DMS 273 (cell line): Measurements from ENCODE around the gene ETF1.

Experiments
- DNase-seq: peaks from one replicate; lab custom pipeline; 2025; ENCODE audit not compliant: unreplicated experiment; lab: John Stamatoyannopoulos, UW

ETF1 gene

DNA sequence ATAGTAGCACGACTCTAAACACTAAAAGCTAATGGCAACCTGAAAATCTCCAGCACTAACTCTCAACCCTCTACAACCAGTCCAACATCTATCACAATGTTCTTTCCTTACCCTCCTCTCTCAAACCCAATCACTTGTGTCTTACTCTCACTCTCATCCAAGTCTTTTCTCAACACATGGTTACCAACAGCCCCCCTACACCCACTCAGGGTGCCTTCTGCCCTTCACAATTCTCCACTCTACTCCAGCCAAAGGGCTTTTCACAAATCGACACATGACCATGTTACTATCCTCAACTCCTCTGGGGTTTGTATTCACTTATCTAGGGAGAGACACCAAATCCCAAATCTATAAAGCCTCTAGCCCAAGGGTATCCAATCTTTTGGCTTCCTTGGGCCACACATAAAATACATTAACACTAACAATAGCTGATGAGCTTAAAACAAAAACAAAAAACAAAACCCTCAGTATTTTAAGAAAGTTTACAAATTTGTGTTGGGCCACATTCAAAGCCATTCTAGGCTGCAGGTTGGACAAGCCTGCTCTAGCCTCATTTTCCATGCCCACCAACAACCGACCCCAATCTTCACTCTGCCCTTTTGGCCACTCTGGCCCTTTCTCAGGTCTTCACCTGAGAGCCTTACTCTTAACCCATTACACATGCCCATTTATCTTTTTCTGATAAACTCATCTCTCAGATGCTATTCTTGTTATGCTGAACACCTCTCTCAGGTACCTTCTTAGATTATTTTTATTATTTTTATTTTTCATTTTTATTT lies 20.5 kb upstream of the ETF1 start:
- DNase-seq = no peak

DNA sequence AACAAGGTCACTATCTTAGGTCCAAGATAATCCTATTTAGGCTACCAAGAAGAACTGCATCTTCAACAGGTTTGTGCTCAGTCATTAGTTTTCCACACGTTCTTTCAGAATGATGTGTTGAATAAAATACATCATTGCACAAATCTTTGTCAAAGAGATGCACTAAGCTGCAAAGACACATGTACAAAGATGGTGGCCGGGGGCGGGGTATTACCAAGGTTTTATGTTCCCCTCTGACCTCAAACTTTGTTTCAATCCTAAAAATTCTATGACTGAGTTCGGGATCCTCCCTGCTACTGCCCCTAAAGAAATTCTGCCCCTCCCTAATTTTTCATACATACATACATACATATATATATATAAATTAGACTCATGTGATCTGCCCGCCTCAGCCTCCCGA lies 17.9 kb upstream of the ETF1 start:
- DNase-seq = no peak

DNA sequence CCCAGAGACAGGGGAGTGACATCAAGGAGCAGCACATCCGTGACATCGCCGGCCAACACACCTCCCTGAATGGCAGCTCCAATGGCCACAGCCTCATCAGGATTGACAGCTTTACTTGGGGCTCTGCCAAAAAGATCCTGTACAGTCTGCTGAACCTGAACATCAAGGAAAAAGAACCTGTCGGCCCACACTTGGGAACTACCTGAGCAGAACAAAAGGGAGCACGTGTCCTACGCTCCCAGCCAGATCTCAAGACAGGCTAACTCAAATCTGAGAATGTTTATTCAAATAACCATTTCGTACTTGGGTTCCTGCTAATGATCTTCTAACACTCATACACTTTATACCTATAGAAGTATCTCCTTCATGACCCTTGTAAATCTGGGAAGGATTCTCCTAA lies 16.9 kb upstream of the ETF1 start:
- DNase-seq = peak; percentile 36

DNA sequence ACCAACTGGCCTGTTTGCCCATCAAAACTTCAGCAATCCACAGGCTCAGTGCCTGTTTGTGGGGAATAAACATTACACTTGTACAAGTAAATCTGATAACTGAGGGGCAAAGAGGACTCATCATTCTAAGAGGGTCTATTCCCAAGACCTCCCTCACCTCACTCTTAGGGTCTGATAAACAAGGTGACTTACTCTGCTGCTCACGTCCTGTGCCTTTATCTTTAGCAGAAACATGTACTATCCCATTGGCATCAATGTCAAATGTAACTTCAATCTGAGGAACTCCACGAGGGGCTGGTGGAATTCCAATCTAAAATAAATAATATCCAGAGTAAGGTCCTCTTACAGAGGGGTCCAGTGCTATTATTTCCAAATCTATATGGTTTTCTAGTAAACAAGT lies 14.6 kb upstream of the ETF1 start:
- no peak for DNase-seq

DNA sequence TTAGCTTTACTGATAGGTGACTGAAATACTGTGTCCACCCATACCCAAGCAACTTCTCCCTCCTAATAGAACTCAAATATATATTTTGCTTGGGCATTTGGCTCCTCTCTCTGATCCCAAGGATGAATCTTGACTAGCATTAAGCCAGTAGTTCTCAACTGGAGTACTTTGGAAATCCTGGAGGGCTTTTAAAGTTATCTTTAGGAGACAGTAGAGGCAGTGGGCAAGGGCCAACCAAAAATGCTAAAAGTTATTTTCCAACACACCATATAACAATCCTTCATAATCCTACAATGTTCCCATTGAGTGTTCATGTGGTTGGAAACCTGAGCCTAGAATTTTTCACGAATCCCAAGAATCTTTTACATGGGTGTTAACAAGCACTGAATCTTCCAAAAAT lies 11.1 kb upstream of the ETF1 start:
- no peak for DNase-seq

DNA sequence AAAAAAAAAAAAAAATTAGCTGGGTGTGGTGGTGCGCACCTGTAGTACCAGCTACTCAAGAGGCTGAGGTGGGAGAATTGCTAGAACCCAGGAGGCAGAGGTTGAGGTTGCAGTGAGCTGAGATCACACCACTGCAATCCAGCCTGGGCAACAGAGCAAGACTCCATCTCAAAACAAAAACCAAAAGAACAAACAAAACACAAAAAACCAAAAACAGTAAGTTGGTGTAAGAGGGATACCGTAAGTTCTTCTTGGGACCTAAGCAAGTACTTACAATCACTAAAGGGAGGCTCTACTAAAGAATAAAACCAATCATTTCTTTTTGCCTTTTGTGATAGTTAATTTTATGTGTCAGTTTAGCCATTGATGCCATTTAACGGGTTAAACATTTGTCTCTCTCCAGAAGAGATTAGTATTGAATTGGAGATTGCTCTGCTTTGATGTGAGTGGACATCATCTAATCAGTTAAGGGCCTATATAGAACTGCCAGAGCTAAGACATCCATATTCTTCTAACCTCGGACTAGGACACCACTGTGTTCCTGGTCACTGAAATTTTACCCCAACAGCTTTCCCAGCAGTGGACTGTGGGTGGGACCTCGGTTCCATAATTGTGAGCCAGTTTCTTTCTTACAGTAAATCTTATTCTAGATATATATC lies 10.5 kb upstream of the ETF1 start:
- no peak for DNase-seq

DNA sequence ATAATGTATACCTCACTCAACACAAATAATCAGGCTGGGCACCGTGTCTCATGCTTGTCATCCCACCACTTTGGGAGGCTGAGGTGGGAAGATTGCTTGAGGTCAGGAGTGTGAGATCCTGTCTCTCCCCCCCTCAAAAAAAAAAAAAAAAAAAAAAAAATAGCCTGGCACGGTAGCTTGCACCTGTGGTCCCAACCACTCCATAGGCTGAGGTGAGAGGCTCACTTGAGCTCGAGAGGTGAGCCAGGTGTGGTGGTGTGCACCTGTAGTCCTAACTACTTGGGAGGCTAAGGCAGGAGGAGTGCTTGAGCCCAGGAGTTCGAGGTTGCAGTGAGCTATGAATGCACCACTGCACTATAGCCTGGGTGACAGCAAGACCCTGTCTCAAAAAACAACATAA lies 9.6 kb upstream of the ETF1 start:
- DNase-seq = no peak

DNA sequence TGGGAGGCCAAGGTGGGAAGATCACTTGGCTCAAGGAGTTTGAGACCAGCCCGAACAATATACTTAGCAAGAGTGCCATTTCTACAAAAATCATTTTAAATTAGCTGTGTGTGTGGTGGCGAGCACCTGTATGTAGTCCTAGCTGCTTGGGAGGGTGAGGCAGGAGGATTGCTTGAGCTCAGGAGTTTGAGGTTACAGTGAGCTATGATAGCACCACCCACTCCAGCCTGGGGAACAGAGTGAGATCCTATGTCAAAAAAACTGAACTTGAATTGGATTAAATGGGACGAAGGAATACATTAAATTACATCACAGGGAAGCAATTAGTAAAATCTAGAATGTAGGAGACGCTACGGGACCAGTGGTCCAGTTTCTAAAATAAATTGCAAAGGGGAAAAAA lies 6.4 kb upstream of the ETF1 start:
- DNase-seq = no peak

DNA sequence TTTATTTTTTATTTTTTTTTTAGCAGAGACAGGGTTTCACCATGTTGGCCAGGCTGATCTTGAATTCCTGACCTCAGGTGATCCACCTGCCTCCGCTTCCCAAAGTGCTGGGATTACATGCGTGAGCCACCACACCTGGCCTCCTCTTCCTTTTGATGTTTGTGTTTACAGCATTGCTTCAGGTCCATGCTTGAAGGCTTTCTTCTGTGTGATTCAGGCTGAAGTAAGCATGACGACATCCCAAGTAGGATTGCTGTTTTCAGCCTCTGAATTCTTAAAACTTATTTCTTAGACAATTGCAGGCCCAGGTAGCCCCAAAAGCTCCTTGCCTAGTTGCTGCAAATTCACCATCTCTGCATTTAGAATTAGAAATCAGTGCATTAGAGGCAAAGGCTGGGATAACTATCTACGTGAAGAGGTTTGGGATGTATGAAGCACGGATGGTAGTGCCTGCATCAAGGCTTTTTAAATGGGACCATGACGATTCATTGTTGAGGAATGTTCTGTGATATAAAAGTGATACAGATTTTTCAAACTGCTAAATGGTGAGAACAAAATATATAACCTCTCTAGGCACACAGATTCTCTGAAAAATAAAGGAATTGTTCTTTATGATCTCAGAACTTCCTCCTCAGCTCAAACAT lies 3.0 kb upstream of the ETF1 start:
- no peak for DNase-seq

DNA sequence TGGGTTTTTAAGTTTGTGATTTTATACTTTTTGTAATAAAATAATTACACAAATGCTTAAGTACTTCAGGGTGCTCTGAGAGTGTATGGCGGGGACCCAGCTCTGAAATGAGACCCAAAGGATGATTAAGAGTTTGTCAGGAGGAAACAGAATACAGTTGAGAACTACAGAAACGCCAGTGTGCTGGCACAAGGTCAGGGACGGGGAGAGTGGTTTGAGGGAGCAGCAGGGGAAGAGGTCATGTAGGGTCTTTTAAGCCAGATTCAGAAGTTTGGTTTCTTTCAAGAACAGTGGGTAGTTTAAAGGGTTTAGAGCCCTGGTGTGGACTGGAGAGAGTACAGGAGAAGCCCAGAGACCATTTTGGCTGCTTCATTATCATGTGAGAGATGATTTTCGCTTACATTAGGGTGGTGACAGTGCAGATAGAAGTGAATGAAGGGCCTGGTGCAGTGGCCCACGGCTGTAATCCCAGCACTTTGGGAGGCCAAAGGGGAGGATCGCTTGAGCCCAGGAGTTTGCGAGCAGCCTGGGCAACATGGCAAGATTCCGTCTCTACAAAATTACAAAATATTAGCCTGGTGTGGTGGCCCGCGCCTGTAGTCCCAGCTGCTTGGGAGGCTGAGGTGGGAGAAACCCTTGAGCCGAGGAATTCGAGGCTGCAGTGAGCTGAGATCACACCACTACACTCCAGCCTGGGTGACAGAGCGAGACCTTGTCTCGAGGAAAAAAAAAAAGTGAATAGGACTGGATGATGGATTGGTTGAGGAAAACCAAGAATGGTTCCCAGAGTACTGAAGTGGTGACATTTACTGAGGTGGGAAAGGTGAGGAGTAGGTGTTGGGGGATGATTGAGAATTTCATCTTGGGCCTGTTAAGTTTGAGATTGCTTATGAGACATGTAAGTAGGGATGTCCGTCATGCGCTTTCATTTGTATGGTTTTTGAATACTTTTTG lies 1.4 kb upstream of the ETF1 start:
- DNase-seq = peak; percentile 34

DNA sequence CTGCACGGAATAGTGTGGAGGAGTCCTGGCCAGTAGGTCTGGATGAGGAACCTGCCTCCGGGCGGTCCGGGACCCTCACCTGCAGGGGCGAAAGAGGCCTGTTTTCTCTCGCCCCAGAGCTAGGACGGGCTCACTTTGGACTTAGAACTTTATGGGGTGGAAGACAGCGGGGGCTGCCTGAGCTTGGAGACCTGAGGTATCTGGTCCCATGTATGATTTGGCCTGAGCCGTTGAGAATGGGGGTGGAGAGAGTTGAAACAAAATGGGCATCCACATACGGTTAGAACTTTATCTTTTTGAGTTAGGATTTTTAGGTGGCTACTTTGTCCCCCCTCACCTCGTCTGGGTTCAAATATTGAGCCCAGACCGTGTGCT lies 681 bp upstream of the ETF1 start:
- no peak for DNase-seq

DNA sequence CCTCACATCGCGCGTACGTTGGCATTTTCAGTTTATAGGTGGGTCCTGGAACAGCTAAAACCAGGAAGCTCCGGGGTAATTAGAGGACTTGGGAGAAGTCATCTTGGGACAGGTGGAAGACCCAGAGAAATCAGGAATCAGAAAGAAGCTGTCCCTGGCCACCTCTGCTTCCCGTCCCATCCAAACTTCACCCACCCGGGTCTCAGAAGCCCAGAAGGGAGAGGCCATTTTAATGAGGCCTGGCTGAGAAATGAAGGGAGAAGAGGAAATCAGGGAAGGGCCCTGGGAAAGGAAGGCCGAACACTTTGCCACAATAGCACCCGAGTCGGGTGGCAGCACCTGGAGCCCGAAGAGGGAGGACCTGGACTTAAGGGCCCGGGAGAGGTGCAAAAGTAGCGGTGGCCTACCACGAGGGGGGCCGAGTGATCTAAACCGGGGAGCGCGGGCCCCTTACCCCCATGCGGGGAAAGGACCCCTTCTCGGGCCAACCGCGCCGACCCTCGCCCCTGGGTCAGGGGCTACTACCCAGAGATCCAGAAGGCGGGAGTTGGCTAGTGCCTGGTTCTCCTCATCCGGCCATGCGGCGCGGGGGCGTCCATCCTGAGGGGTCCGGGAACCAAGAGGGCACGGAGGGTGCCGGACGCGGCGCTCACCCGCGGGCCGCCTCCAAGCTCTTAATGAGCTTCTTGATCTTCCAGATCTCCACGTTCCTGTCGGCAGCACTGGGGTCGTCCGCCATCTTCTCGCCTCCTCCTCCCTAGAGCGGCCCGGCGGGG lies 668 bp downstream of the ETF1 start:
- peak; percentile 63 for DNase-seq

DNA sequence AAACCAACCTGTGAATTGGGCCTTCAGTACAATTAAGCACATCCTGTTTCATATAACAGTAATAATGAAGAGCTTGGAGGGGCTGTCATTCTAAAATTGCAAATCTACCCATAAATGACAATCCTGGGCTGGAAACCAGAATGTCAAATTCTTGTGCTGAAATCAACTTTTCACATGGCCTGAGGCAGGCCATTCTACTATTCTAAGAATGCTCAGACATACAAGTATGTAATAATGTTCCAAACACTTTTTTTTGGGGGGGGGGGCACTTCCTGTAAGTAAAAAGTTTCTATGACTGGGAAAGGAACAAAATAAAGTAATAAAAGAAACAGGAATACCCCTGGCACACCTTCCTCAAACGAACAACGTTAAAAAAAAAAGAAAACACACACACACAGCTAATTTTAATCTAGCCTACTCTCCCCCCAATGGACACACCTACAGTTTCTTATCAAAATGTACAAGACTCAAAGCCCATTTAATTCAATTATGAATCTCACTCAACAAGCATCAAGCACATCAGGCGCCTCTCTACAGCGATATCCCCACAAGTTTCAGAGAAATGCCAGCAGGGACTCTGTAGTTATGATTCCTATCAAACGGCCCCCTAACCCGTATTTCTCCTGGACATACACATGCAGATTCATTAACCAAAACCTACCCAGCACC lies 1.4 kb downstream of the ETF1 start:
- DNase-seq = no peak

DNA sequence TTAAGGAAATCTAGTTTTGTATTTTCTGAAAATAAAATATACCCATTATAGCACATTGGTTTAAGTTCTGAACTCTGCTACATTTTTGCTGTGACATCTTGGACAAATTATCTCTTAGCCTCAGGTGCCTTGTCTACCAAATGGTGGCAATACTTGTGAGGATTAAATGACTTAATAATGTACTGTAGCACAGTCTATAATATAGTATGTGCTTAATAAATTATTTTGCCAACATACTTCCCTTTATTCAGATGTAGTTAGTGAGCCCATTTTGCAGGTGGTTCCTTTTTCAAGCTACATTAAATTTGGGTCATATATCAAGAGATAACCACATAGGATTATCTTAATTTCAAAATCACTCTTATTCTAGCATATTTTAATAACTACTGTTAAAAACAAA lies 3.2 kb downstream of the ETF1 start:
- DNase-seq = no peak

DNA sequence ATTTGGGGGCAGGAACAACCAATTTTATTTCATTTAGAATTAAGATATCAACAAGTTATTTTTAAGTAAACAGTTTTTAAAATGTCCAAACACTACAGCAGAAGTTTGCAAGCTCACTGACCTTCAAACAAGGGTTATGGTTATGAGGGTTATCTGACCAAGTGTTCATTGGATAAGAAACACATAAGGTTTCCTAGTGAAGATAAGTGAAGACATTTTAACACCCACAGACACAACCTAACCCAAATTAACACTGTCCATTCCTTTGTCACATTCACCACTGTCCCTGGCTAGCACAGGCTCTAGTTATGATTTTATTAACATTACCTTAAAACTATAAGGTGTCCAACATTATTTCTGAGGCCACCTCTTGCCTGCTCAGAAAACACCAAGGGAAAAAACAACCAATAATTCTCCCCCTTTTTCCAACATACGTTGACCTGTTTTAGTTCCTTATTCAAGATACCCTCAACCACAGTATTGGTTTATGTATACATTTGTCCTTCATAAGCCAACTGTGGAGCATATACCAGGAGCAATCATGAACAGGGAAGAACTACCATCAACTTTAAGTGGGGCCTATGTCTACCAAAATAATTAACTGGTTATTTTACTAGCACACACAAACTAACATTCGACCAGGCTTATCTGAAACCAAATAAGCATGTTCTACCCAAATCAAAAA lies 4.0 kb downstream of the ETF1 start:
- no peak for DNase-seq

DNA sequence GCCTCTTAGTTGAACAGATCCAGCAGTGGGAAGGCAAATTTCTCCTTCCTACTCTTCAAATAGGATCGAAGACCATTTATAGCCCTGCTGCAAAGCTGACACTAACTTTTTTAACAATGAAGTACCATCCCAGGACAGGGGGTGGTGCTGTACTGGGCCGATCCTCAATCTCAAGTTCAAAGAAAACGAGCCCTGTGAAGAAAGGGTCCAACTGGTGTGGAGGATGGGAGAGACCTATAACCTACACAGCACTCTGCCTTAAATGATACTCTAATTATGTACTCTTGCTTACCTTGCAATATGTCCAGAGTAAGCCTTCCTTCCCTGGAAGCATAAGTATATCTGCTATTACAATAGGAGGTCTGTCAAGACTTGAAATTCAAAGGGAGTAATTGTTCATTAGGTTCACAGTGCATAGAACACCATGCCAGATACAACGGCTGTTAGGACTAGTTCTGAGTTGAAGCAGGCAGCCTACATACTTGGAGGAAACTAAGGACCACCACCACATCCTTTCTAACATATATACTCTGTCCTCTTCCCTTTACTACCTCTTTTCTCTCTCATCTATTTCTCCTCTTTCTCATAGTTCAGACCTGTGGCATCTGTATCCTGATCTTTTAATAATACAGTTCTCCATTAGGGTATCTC lies 6.2 kb downstream of the ETF1 start:
- DNase-seq = peak; percentile 56

DNA sequence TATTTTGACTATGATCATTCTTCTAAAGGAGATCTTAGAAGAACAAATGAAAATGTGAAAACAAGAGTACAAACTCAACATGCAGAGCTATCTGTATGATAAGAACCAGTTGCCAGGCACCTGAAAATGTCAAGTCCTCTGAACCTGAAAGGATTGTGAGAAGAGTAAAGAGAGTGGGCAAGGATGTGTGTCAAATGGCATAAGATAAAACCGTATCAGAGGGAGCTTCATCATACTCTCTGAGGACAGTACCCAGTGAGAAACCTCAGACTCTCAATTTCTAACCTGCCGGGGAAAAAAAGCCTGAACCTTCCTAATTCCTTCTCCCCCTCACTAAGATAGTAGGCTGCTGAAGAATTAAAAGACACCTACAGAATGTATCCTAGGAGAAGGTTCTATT lies 6.8 kb downstream of the ETF1 start:
- no peak for DNase-seq

DNA sequence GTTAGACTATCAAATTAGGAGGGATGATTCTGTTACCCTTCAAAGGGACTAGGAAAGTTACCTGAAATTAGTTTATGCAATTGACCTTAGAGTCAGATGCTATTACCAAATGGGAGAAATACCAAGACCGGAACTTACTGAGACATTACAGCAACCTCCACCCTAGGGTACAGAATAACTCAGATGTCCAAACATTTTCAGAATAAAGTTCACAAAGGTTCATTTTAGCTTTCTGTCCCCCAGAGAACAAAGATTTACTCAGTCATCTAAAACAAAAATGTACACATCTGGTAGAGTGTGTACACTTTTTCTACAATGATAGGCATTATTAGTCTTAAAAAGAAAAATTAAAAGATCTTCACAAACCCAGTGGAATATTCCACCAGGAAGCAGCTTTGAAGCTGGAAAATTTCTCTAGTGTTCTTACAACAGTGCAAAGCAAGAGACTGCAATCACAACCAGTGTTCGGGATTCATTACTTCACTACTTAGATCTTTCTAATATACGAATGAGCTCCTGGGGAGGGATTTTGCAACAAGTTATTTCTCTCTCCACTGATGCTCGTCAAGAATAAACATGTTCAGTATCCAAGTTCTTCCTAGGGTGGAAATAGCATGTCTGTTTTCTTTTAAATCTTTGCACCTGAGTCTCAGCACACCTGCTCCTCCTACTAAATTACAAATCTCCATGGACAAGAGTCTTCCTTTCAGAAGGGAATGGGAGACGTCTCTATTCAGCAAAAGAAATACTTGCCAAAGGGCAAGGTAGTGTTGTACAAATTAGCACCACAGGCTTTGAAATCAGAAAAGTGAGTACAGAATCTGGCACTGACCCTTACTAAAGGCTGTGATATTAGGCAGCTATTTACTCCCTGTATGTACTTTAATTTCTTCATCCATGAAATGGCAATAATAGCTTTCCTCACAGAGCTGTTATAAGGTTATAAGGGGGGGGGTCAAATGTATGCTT lies 8.8 kb downstream of the ETF1 start:
- no peak for DNase-seq
